GM18868 (cell line): ENCODE measurements around the gene RYR2.

ENCODE experiments used
- ATAC-seq: cut with Tn5 transposase; IDR thresholded peaks from one replicate; pipeline ENCODE4 v1.9.1; 2021; ENCODE audit warnings: mild to moderate bottlenecking, moderate library complexity; ENCODE audit not compliant: unreplicated experiment

The RYR2 gene

GRCh38 chr1:237613984-237614383, 572.0 kb downstream of the RYR2 start:
- ATAC-seq, result no peak

GRCh38 chr1:237619553-237619952, 577.6 kb downstream of the RYR2 start:
- no peak for ATAC-seq

GRCh38 chr1:237634922-237635321, 592.9 kb downstream of the RYR2 start:
- no peak for ATAC-seq

- no peak for ATAC-seq
Measured at GRCh38 chr1:237638555-237638954, 596.6 kb downstream of the RYR2 start.

- ATAC-seq, result no peak
Measured at GRCh38 chr1:237640011-237640671, 598.2 kb downstream of the RYR2 start.

GRCh38 chr1:237640966-237641365, 599.0 kb downstream of the RYR2 start:
- ATAC-seq, result no peak

GRCh38 chr1:237650809-237651208, 608.8 kb downstream of the RYR2 start:
- no peak for ATAC-seq

GRCh38 chr1:237655778-237656177, 613.8 kb downstream of the RYR2 start:
- no peak for ATAC-seq

- peak; percentile 95 for ATAC-seq
Measured at GRCh38 chr1:237664348-237664747, 622.4 kb downstream of the RYR2 start.

GRCh38 chr1:237670302-237670701, 628.3 kb downstream of the RYR2 start:
- ATAC-seq, result no peak

GRCh38 chr1:237671262-237671661, 629.3 kb downstream of the RYR2 start:
- no peak for ATAC-seq

GRCh38 chr1:237671935-237672334, 630.0 kb downstream of the RYR2 start:
- ATAC-seq, result no peak

- peak; percentile 67 for ATAC-seq
Measured at GRCh38 chr1:237672748-237673147, 630.8 kb downstream of the RYR2 start.

GRCh38 chr1:237673631-237674030, 631.6 kb downstream of the RYR2 start:
- no peak for ATAC-seq

GRCh38 chr1:237677979-237678378, 636.0 kb downstream of the RYR2 start:
- ATAC-seq, result no peak

- no peak for ATAC-seq
Measured at GRCh38 chr1:237679687-237680086, 637.7 kb downstream of the RYR2 start.

GRCh38 chr1:237681210-237681609, 639.2 kb downstream of the RYR2 start:
- no peak for ATAC-seq

GRCh38 chr1:237684236-237684635, 642.3 kb downstream of the RYR2 start:
- no peak for ATAC-seq

- no peak for ATAC-seq
Measured at GRCh38 chr1:237685551-237685950, 643.6 kb downstream of the RYR2 start.

- ATAC-seq, result no peak
Measured at GRCh38 chr1:237687804-237688203, 645.8 kb downstream of the RYR2 start.

GRCh38 chr1:237690656-237691055, 648.7 kb downstream of the RYR2 start:
- no peak for ATAC-seq

- ATAC-seq, result no peak
Measured at GRCh38 chr1:237692255-237692654, 650.3 kb downstream of the RYR2 start.

- no peak for ATAC-seq
Measured at GRCh38 chr1:237695878-237696277, 653.9 kb downstream of the RYR2 start.
